HL-60 (cell line): Measurements from ENCODE around the gene PDE11A.

Experiments used
- SPI1 ChIP-seq: IDR thresholded peaks from 2 replicates; pipeline ENCODE4 v1.6.1; 2012; ENCODE audit warnings: low read depth, mild to moderate bottlenecking, borderline replicate concordance
- TF ChIP-seq, protein P1 (sequence below): IDR thresholded peaks from one replicate; pipeline ENCODE4 v1.5.1; 2011; ENCODE audit warnings: low read length, control low read depth, inconsistent platforms; ENCODE audit not compliant: insufficient read depth

DNA sequence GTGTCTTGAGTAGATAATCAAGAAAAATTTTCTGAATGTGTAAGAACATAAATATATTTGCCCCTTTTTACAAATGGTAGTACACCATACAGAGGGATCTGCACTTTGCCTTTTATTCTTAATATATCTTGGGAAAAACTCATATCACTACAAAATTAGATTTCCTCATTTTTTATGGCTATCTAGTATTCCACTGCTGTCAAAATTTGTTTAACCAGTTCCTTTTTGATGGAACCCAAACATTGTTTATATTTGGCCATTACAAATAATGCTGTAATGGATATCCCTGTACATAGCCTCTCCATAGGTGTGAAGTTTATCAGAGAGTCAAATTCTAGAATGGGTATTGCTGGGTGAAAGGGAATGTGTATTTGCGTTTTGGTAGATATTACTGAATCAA, 436.9 kb downstream of the PDE11A start:
- TF ChIP-seq, protein P1, sequence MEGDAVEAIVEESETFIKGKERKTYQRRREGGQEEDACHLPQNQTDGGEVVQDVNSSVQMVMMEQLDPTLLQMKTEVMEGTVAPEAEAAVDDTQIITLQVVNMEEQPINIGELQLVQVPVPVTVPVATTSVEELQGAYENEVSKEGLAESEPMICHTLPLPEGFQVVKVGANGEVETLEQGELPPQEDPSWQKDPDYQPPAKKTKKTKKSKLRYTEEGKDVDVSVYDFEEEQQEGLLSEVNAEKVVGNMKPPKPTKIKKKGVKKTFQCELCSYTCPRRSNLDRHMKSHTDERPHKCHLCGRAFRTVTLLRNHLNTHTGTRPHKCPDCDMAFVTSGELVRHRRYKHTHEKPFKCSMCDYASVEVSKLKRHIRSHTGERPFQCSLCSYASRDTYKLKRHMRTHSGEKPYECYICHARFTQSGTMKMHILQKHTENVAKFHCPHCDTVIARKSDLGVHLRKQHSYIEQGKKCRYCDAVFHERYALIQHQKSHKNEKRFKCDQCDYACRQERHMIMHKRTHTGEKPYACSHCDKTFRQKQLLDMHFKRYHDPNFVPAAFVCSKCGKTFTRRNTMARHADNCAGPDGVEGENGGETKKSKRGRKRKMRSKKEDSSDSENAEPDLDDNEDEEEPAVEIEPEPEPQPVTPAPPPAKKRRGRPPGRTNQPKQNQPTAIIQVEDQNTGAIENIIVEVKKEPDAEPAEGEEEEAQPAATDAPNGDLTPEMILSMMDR: no peak
- no peak for TF ChIP-seq SPI1
